GM20000 (cell line): ENCODE results near the gene COL4A2.

Experiments used
- DNase-seq: peaks from one replicate; pipeline ENCODE4 v3.0.0; 2012; ENCODE audit warnings: low spot score
- TF ChIP-seq, protein P1 (sequence below): IDR thresholded peaks from 2 replicates; pipeline ENCODE4 v1.5.1; 2012; ENCODE audit warnings: mild to moderate bottlenecking, control low read depth; ENCODE audit errors: extremely low read depth, missing control alignments

Gene COL4A2

DNA sequence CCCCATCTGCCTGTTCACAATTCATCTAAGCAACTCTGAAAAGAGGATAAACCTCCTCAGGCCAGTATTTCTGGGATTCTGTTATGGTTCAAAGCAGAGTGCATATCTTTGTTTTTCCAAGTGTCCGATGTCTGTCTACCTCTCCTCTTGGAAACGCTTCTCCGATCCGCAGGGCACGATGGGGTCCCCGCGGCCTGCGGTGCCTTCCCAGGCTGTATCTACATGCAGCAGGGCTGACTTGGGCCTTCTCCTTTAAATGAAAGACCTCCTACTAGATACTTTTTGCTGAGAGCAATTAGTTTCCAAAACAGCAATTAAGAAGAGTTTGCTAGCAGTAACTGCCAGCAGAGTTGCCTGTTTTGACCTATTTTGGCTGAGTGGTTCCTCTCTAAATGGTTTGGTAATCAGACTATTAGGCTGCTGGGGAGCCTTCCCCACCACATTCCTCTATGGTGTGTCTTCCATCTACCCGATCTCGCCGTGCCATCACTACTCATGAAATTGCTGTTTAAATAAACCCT lies 23.5 kb downstream of the COL4A2 start:
- no peak for DNase-seq
- TF ChIP-seq, protein P1, sequence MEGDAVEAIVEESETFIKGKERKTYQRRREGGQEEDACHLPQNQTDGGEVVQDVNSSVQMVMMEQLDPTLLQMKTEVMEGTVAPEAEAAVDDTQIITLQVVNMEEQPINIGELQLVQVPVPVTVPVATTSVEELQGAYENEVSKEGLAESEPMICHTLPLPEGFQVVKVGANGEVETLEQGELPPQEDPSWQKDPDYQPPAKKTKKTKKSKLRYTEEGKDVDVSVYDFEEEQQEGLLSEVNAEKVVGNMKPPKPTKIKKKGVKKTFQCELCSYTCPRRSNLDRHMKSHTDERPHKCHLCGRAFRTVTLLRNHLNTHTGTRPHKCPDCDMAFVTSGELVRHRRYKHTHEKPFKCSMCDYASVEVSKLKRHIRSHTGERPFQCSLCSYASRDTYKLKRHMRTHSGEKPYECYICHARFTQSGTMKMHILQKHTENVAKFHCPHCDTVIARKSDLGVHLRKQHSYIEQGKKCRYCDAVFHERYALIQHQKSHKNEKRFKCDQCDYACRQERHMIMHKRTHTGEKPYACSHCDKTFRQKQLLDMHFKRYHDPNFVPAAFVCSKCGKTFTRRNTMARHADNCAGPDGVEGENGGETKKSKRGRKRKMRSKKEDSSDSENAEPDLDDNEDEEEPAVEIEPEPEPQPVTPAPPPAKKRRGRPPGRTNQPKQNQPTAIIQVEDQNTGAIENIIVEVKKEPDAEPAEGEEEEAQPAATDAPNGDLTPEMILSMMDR = no peak

DNA sequence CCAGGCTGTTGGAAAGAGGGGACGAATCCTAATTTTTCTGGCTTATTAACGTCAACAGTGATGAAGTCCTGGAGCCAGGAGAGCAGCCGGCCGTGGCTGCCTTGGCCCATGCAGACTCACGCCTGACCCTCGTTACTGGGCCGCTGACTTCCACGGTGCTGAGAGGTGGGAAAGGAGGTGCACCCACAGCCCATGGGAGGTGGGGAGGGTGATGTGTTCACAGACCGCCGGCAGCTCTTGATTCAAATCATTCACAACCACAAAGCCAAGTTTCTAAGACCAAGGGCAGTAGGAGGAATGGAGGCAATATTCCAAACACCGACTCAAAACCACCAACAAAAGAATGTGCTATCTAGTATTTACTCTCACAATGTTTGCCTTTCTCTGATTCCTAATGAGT lies 24.3 kb downstream of the COL4A2 start:
- TF ChIP-seq, protein P1 = no peak

DNA sequence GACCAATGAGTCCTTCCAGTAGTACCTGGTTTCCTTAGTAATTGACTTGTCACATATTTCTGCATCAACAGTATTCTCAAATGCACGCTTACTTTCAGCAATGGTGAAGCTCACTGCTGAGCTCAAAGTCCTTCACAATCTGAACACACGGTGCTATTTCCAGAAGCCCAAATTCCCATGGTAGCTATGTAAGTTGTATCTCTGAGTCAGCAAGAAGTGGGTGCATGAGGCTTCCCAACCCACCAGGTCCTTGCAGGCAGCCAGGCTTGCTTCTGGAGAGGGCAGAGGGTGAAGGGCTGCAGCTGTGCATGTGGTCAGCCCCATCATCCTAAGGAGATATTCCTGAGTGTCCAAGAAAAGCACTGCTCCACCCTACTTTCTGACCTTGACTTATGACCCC lies 25.7 kb downstream of the COL4A2 start:
- TF ChIP-seq, protein P1 = no peak
- DNase-seq = no peak

More for the DNA sequence above, 24.3 kb downstream of the COL4A2 start:
- DNase-seq = no peak

DNA sequence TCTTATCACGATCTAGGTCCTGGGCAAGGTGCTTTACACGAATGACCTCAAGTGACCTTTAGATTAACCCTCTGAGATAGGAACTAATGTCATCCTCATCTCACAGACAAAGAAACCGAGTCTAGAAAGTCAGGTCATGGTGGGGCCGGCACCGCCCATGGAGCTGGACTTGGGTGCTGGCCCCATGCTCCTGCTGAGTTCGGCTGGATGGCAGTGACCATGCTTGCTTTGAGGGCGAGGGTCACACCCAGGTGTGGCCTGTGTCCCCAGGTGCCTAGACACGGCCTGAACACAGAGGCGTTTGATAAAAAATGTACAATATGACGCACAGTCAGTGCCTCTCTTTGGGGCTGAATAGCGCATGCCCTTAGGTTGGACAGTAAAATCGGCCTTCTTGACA lies 26.8 kb downstream of the COL4A2 start:
- no peak for DNase-seq
- TF ChIP-seq, protein P1 = no peak

DNA sequence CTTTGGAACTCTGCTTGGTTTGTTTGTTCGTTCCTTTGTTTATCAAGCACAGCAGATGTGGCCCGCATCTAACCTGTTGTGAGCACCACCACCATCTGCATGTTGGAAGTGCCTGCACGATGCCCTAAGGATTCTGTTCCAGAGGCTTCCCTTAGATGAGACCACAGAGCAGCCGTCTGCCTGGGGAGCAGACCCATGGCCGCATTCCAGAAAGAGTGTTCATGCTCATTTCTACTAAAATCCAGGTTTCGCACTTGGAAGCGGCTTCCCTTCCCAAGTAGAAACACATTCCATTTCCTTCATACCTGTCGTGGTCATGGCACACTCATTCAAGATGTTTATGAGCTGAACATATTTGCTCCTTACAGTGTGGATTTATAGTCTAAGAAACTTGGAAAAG lies 27.2 kb downstream of the COL4A2 start:
- TF ChIP-seq, protein P1 = no peak
- DNase-seq = no peak

DNA sequence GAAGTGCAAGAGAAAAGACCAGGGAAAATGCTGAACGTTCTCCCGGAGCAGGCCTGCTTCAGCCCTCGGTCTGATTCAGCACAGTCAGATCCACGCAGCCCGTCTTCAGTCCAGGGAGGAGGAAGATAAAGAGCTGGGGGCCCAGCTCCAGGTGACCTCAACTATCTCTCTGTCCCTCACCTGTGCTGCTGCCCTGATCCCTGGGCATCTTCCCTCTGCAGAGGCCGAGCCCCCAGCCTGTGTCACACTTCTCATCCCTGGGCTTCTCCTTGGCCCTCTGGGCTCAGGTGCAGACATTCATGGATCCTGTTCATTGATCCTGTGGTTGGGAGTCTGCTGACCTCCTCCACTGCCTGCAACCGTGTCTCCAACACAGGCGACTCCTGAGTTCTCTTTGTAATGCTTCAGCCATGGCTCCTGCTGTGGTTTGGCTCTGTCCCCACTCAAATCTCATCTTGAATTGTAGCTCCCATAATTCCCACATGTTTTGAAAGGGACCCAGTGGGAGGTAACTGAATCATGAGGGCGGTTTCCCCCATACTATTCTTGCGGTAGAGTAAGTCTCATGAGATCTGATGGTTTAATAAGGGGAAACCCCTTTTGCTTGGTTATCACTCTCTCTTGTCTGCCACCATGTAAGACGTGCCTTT lies 27.9 kb downstream of the COL4A2 start:
- TF ChIP-seq, protein P1 = no peak
- no peak for DNase-seq

DNA sequence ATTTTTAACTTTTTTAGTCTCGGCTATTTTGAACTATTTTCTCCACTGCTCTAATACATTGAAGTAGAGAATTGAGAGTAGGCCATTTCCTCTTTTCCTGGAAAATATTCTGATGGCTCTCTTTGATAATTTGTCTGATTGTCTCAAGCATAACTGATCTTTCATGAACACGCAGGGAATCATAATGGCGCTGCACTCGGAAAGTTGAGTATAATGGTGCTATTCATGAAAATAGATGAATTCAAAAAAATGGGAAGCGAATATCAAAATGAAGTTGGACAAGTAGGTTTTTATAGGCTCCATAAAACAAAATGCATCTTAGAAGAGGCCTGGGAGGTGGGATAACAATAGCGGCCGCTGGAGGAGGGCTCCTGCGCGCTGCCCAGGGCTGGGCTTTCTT lies 29.0 kb downstream of the COL4A2 start:
- TF ChIP-seq, protein P1 = no peak
- no peak for DNase-seq
